ENCODE data around the gene COL13A1.

DNA sequence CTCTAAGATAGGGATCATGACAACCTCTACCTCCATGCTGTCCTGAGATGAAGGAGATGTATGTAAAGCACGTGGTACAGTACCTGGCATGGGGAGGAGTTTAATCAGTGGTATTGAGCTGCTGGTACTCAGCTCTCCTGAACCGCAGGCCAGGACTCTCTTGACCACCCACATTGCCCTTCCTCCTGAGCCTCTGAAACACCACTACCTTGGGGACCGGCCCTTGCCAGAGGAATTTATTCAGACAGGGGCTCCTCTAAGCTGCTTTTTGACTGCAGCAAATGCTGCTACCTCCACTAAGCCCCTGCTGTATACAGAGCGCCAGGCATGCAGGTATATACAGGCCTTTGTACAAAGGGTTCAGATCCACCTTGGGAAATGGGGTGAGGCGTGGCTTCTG is 36.7 kb downstream of the COL13A1 start:
- TF ChIP-seq ZNF384 (IDR thresholded peaks at IDR 0.05): no peak
- no peak for TF ChIP-seq FOXK2 (IDR thresholded peaks at IDR 0.05)
- no peak for TF ChIP-seq ARNT (IDR thresholded peaks at IDR 0.05)
- no peak for TF ChIP-seq FOXM1 (IDR thresholded peaks at IDR 0.05; ENCODE audit: borderline replicate concordance)
- TF ChIP-seq ELF4 (IDR thresholded peaks at IDR 0.05): no peak
- no peak for TF ChIP-seq BHLHE40 (IDR thresholded peaks at IDR 0.05; ENCODE audit: borderline replicate concordance)
- TF ChIP-seq TARDBP (IDR thresholded peaks at IDR 0.05): no peak
- TF ChIP-seq SUZ12 (IDR thresholded peaks at IDR 0.05): no peak
- TF ChIP-seq L3MBTL2 (conservative IDR thresholded peaks at IDR 0.05): no peak
- TF ChIP-seq FOXA1 (IDR thresholded peaks at IDR 0.05): no peak
- TF ChIP-seq, protein P1, sequence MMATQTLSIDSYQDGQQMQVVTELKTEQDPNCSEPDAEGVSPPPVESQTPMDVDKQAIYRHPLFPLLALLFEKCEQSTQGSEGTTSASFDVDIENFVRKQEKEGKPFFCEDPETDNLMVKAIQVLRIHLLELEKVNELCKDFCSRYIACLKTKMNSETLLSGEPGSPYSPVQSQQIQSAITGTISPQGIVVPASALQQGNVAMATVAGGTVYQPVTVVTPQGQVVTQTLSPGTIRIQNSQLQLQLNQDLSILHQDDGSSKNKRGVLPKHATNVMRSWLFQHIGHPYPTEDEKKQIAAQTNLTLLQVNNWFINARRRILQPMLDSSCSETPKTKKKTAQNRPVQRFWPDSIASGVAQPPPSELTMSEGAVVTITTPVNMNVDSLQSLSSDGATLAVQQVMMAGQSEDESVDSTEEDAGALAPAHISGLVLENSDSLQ (IDR thresholded peaks at IDR 0.05): no peak
- no peak for TF ChIP-seq NFRKB (IDR thresholded peaks at IDR 0.05)

Data from HEK293T (cell line).